H1 (cell line): ENCODE data around the gene CREG2. TPM values are rescaled to one million over a fixed set of nuclear protein-coding genes. Genes with fewer than 3 reads are reported as not detected.
A peak's percentile ranks its signal among the peaks of the same experiment; 100 is the strongest.

ENCODE experiments used
- CTCF ChIA-PET: fragments of 300-600 bp; sonication (Branson Sonifier 250); formaldehyde crosslinking; loops from one replicate; lab custom pipeline; 2021; ENCODE audit not compliant: partially characterized antibody; lab: Charles Lee
- POLR2A ChIA-PET: fragments of 300-600 bp; sonication (Branson Sonifier 250); formaldehyde crosslinking; loops from one replicate; lab custom pipeline; 2021; ENCODE audit warnings: inconsistent platforms; ENCODE audit not compliant: partially characterized antibody; lab: Charles Lee
- DNase-seq, 2 experiments: peaks; one replicate each; pipeline versions ENCODE4 v3.0.0 to v3.0.0-alpha.2; 2010 to 2022; ENCODE audit warnings: low spot score in 2 of 2, low read depth in 1 of 2, mixed read lengths in 1 of 2
- FAIRE-seq: peaks from 2 replicates; lab custom pipeline; 2011; peaks lifted over from hg19 to GRCh38; lab: Jason Lieb, UNC
- H2AFZ ChIP-seq: 2 replicates; pipeline ENCODE4 v1.8.1; 2012; ENCODE audit warnings: low read length, inconsistent platforms
- H2AK5ac ChIP-seq: 2 replicates; pipeline ENCODE4 v1.6.1; 2013; ENCODE audit warnings: low read depth, low read length
- H2BK120ac ChIP-seq: replicated peaks from 2 replicates; pipeline ENCODE3; 2013; ENCODE audit warnings: low read depth, low read length, inconsistent platforms
- H2BK12ac ChIP-seq: 2 replicates; pipeline ENCODE4 v1.6.1; 2013; ENCODE audit warnings: low read depth, low read length
- H2BK15ac ChIP-seq: 2 replicates; pipeline ENCODE4 v1.6.1; 2013; ENCODE audit warnings: low read length
- H2BK20ac ChIP-seq: 2 replicates; pipeline ENCODE4 v1.6.1; 2013; ENCODE audit warnings: low read length
- H2BK5ac ChIP-seq: 2 replicates; pipeline ENCODE4 v1.6.1; 2013; ENCODE audit warnings: low read depth, low read length
- H3K14ac ChIP-seq: 2 replicates; pipeline ENCODE4 v1.6.1; 2013; ENCODE audit warnings: inconsistent platforms; ENCODE audit not compliant: insufficient read length
- H3K18ac ChIP-seq: 2 replicates; pipeline ENCODE4 v1.6.1; 2013; ENCODE audit warnings: low read length; ENCODE audit errors: extremely low read depth
- H3K23ac ChIP-seq: 2 replicates; pipeline ENCODE4 v1.6.1; 2013; ENCODE audit warnings: inconsistent platforms; ENCODE audit not compliant: insufficient read length
- H3K23me2 ChIP-seq: 2 replicates; pipeline ENCODE4 v1.6.1; 2013; ENCODE audit warnings: low read depth, low read length
- H3K27ac ChIP-seq: 2 replicates; pipeline ENCODE4 v1.6.1; 2011; ENCODE audit warnings: low read depth, low read length, inconsistent platforms
- H3K27me3 ChIP-seq, 4 experiments: replicated peaks in 1 of 4; 1 replicate in 1 of 4; 2 replicates in 3 of 4; pipeline versions ENCODE4 v1.6.1 to v1.8.1; 2011 to 2013; ENCODE audit warnings: low read length in 3 of 4, mild to moderate bottlenecking in 3 of 4, inconsistent platforms in 2 of 4, mixed read lengths in 2 of 4, moderate library complexity in 1 of 4; ENCODE audit not compliant: control insufficient read depth in 3 of 4, insufficient read depth in 3 of 4; ENCODE audit errors: extremely low read depth in 1 of 4
- H3K36me3 ChIP-seq, 4 experiments: 2 replicates each; pipeline versions ENCODE4 v1.6.1 to v1.8.1; 2011 to 2013; ENCODE audit warnings: mild to moderate bottlenecking in 4 of 4, low read length in 3 of 4, moderate library complexity in 2 of 4, control low read depth in 1 of 4, inconsistent platforms in 1 of 4; ENCODE audit not compliant: insufficient read depth in 4 of 4, control insufficient read depth in 2 of 4
- H3K4ac ChIP-seq: replicated peaks from 2 replicates; pipeline ENCODE3; 2013; ENCODE audit warnings: low read length, low read depth, mixed read lengths, inconsistent platforms; ENCODE audit not compliant: insufficient read length
- H3K4me1 ChIP-seq, 4 experiments: replicated peaks in 1 of 4; 1 replicate in 1 of 4; 2 replicates in 3 of 4; pipeline versions ENCODE4 v1.6.1 to v1.8.1; 2011 to 2013; ENCODE audit warnings: low read length in 3 of 4, inconsistent platforms in 2 of 4, mixed read lengths in 1 of 4; ENCODE audit not compliant: insufficient read depth in 4 of 4, control insufficient read depth in 3 of 4
- H3K4me2 ChIP-seq, 2 experiments: 2 replicates each; pipeline versions ENCODE4 v1.6.1 to v1.8.1; 2011 to 2013; ENCODE audit warnings: low read depth in 2 of 2, low read length in 2 of 2, control low read depth in 1 of 2, inconsistent platforms in 1 of 2, mild to moderate bottlenecking in 1 of 2; ENCODE audit not compliant: insufficient read depth in 1 of 2
- H3K4me3 ChIP-seq, 4 experiments: fragments of 200-600, 300-600 bp in 1 of 4; sonication (generic), shearing (Covaris generic), sonication (Bioruptor Twin) in 1 of 4; 2 replicates each; pipeline versions ENCODE4 v1.5.1 to v1.8.1; 2011 to 2016; ENCODE audit warnings: low read length in 4 of 4, low read depth in 3 of 4, control low read depth in 2 of 4, inconsistent platforms in 2 of 4, mild to moderate bottlenecking in 2 of 4, mixed read lengths in 1 of 4, moderate library complexity in 1 of 4; ENCODE audit not compliant: insufficient read depth in 2 of 4; ENCODE audit errors: extremely low read depth in 1 of 4
- H3K56ac ChIP-seq: replicated peaks from 2 replicates; pipeline ENCODE3; 2013; ENCODE audit warnings: low read depth, mild to moderate bottlenecking, mixed read lengths, low read length, inconsistent platforms; ENCODE audit not compliant: insufficient read length
- H3K79me1 ChIP-seq: 2 replicates; pipeline ENCODE4 v1.6.1; 2013; ENCODE audit warnings: low read depth, low read length, control low read depth
- H3K79me2 ChIP-seq, 2 experiments: 2 replicates each; pipeline versions ENCODE4 v1.6.1 to v1.8.1; 2012 to 2013; ENCODE audit warnings: low read length in 2 of 2, mild to moderate bottlenecking in 2 of 2, inconsistent platforms in 1 of 2; ENCODE audit not compliant: insufficient read depth in 2 of 2, control insufficient read depth in 1 of 2
- H3K9ac ChIP-seq, 4 experiments: replicated peaks in 1 of 4; 1 replicate in 1 of 4; 2 replicates in 3 of 4; pipeline versions ENCODE4 v1.6.1 to v1.8.1; 2011 to 2013; ENCODE audit warnings: low read depth in 3 of 4, low read length in 3 of 4, control low read depth in 2 of 4, mild to moderate bottlenecking in 2 of 4, moderate library complexity in 2 of 4, inconsistent platforms in 1 of 4; ENCODE audit errors: extremely low read depth in 1 of 4
- H3K9me3 ChIP-seq, 2 experiments: 2 replicates each; pipeline versions ENCODE4 v1.6.1 to v1.8.1; 2012 to 2013; ENCODE audit warnings: mild to moderate bottlenecking in 2 of 2, moderate library complexity in 2 of 2, control low read depth in 1 of 2, inconsistent platforms in 1 of 2, low read depth in 1 of 2, low read length in 1 of 2, mixed read lengths in 1 of 2; ENCODE audit not compliant: insufficient read depth in 2 of 2
- H4K20me1 ChIP-seq, 2 experiments: replicated peaks in 1 of 2; 2 replicates each; pipeline versions ENCODE3 to v1.8.1; 2011 to 2013; ENCODE audit warnings: inconsistent platforms in 2 of 2, low read length in 2 of 2, mild to moderate bottlenecking in 1 of 2; ENCODE audit not compliant: insufficient read depth in 2 of 2, control insufficient read depth in 1 of 2
- H4K5ac ChIP-seq: 2 replicates; pipeline ENCODE4 v1.6.1; 2013; ENCODE audit warnings: low read length, low read depth, mixed read lengths, inconsistent platforms; ENCODE audit not compliant: insufficient read length
- H4K8ac ChIP-seq: 2 replicates; pipeline ENCODE4 v1.8.0; 2013; ENCODE audit warnings: mild to moderate bottlenecking, moderate library complexity, low read length, inconsistent platforms; ENCODE audit not compliant: insufficient read depth; ENCODE audit errors: extremely low read depth
- H4K91ac ChIP-seq: replicated peaks from 2 replicates; pipeline ENCODE3; 2013; ENCODE audit warnings: low read length, mixed read lengths, inconsistent platforms; ENCODE audit not compliant: insufficient read length
- BCL11A ChIP-seq, 2 experiments: IDR thresholded peaks; one replicate each; pipeline ENCODE4 v1.6.1; 2011; ENCODE audit warnings: low read depth in 2 of 2, low read length in 2 of 2, mild to moderate bottlenecking in 2 of 2
- CTCF ChIP-seq, 3 experiments: IDR thresholded peaks; 1 replicate in 2 of 3; 2 replicates in 1 of 3; pipeline versions ENCODE4 v1.5.1 to v1.6.1; 2011; ENCODE audit warnings: low read length in 3 of 3, mild to moderate bottlenecking in 3 of 3, inconsistent platforms in 2 of 3, low read depth in 1 of 3, moderate library complexity in 1 of 3; ENCODE audit not compliant: insufficient read depth in 1 of 3; ENCODE audit errors: control extremely low read depth in 1 of 3
- KDM4A ChIP-seq: IDR thresholded peaks from one replicate; pipeline ENCODE4 v1.7.1; 2012; ENCODE audit warnings: low read depth, mild to moderate bottlenecking, moderate library complexity, low read length, inconsistent platforms; ENCODE audit not compliant: severe bottlenecking
- KDM5A ChIP-seq: fragments of 200-600 bp; IDR thresholded peaks from 2 replicates; pipeline ENCODE4 v1.7.1; 2012; ENCODE audit warnings: mild to moderate bottlenecking, low read length, inconsistent platforms, mixed read lengths
- SIN3A ChIP-seq, 2 experiments: IDR thresholded peaks in 1 of 2; conservative IDR thresholded peaks in 1 of 2; 2 replicates each; pipeline ENCODE4 v1.6.1; 2011 to 2012; ENCODE audit warnings: low read length in 2 of 2, improper control_type of control experiment in 1 of 2, low read depth in 1 of 2, mild to moderate bottlenecking in 1 of 2
- SIRT6 ChIP-seq: IDR thresholded peaks from one replicate; pipeline ENCODE4 v1.7.1; 2012; ENCODE audit warnings: low read length, inconsistent platforms
- SIX5 ChIP-seq: IDR thresholded peaks from 2 replicates; pipeline ENCODE4 v1.6.1; 2011; ENCODE audit warnings: mild to moderate bottlenecking, low read depth, low read length
- USF2 ChIP-seq: IDR thresholded peaks from 2 replicates; pipeline ENCODE4 v1.6.1; 2011; ENCODE audit warnings: low read length, improper control_type of control experiment
- ZNF274 ChIP-seq: IDR thresholded peaks from 2 replicates; pipeline ENCODE4 v1.7.0; 2012; ENCODE audit warnings: low read length, borderline replicate concordance; ENCODE audit errors: extremely low read depth
- WGBS, 2 experiments: shearing (Covaris generic) in 1 of 2; methylation state at CpG; one replicate each; pipeline versions ENCODE4 v1.1.6 to v1.1.7; 2013 to 2015; ENCODE audit warnings: low lambda C conversion rate in 2 of 2, mixed read lengths in 2 of 2, inconsistent platforms in 1 of 2, low coverage in 1 of 2, missing lambda C conversion rate in 1 of 2; ENCODE audit not compliant: insufficient replicate concordance in 2 of 2, insufficient coverage in 1 of 2, insufficient read length in 1 of 2; ENCODE audit errors: extremely low coverage in 1 of 2, missing lambda C conversion rate in 1 of 2; 5-methylcytosine and 5-hydroxymethylcytosine counted together
- polyA plus RNA-seq, 7 experiments: library from polyadenylated mRNA; depleted of rRNA in 3 of 7; stranded (reverse) in 5 of 7; unstranded in 2 of 7; fragments of >200 nt in 5 of 7; fragments of 200-250 nt in 2 of 7; gene quantifications; 1 replicate in 5 of 7; 2 replicates in 1 of 7; 4 replicates in 1 of 7; pipeline versions ENCODE4 v1.2.1 to v1.2.3, GENCODE V29; 2011 to 2013; ENCODE audit warnings: missing spikeins in 2 of 7, mixed read lengths in 2 of 7
- total RNA-seq: library from RNA; stranded (reverse); fragmentation: NEBNext Ultra II Directional; extraction: Animal tissue kit (Norgen Biotek cat#: 25700); gene quantifications from 2 replicates; pipeline ENCODE4 v1.2.1, GENCODE V29; 2021

Gene CREG2
- total and polyA plus RNA-seq, 2 of the 8 experiments (the other 6 are each of a cell fraction or from before 2014, with no cell fraction given) = 2.0 to 2.2 TPM

- Histone ChIP-seq H3K79me2 (peaks cover 0 to 79% of the 10 kb centered on the region in 2 experiments; a peak in 2 of 4 replicates), H3K27ac (no peak overlapping the region)
- no peak for FAIRE-seq
- TF ChIP-seq KDM5A (no peak), ZNF274 (no peak), CTCF (IDR thresholded peaks at IDR 0.05; ENCODE audit: control extremely low read depth in 1 of 3, insufficient read depth in 1 of 3, low read depth in 1 of 3, low read length in 3 of 3) (no peak), KDM4A (no peak), SIN3A (conservative IDR thresholded peaks at IDR 0.05 in 1 of 2, IDR thresholded peaks at IDR 0.05 in 1 of 2; ENCODE audit: low read depth in 1 of 2, low read length in 2 of 2) (no peak), SIRT6 (no peak), USF2 (no peak), SIX5 (no peak), BCL11A (IDR thresholded peaks at IDR 0.05; ENCODE audit: low read depth in 2 of 2, low read length in 2 of 2) (no peak)
These were observed 82.3 kb downstream of the CREG2 start for GRCh38 chr2:101305035-101305434.

More at GRCh38 chr2:101305035-101305434, 82.3 kb downstream of the CREG2 start:
- H3K9me3 ChIP-seq = no peaks in the 10 kb centered on the region
- H3K4me1 ChIP-seq = peaks cover 3 to 14% (median 5%) of the 10 kb centered on the region in 4 experiments
- no peak overlapping the region for H3K14ac ChIP-seq
- H3K4ac ChIP-seq = peak overlapping the region; percentile 7
- H3K36me3 ChIP-seq = peaks cover 0 to 5% (median 0%) of the 10 kb centered on the region in 4 experiments; a peak in 1 of 8 replicates
- H4K20me1 ChIP-seq = peaks cover 18 to 21% of the 10 kb centered on the region in 2 experiments
- H3K23me2 ChIP-seq = peaks cover 12% of the 10 kb centered on the region; the same call in 1 of the 2 replicates
- H3K79me1 ChIP-seq = peaks cover 7% of the 10 kb centered on the region
- no peak overlapping the region for H2BK5ac ChIP-seq
- H3K56ac ChIP-seq = no peak overlapping the region
- POLR2A ChIA-PET = no interaction called here
- CTCF ChIA-PET = no interaction called here
- H2BK20ac ChIP-seq = no peak overlapping the region
- H2AFZ ChIP-seq = no peak overlapping the region
- H4K8ac ChIP-seq = no peak overlapping the region
- no peak overlapping the region for H3K4me3 ChIP-seq
- H4K91ac ChIP-seq = no peak overlapping the region
- H2BK15ac ChIP-seq = no peak overlapping the region
- WGBS, 2 experiments = 91% methylated on average over 4 of the region's 4 CpGs; no CpG with 5 or more reads in 1 of the 2 experiments
- H3K9ac ChIP-seq = no peak overlapping the region; a peak in 1 of 7 replicates
- H3K18ac ChIP-seq = no peak overlapping the region
- no peak overlapping the region for H4K5ac ChIP-seq
- H2BK12ac ChIP-seq = no peak overlapping the region
- peaks cover 0 to 9% (median 0%) of the 10 kb centered on the region in 4 experiments; a peak in 3 of 7 replicates for H3K27me3 ChIP-seq
- H3K4me2 ChIP-seq = peak overlapping the region; percentile 11 to 98; a peak in 2 of 4 replicates
- DNase-seq = no peak
- H2AK5ac ChIP-seq = no peak overlapping the region
- H2BK120ac ChIP-seq = no peak overlapping the region
- no peak overlapping the region for H3K23ac ChIP-seq
